ENCODE data around the gene SNRPA1.

Gene SNRPA1

DNA sequence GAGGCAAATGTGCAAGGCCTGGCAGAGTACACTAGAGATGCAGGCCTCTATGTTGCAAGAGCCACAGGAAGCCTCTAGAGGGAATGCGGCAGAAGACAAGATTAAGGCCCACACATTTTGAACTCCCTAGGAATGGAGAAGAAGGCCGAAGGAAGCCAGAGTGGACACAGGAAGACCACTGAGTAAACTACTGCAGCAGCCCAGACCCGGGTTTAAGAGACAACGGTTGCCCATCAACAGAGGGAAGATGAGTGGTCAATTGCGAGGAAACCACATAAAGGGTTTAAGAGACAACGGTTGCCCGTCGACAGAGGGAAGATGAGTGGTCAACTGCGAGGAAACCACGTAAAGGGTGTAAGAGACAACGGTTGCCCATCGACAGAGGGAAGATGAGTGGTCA is 57.8 kb downstream of the SNRPA1 start:
- DNase-seq: no peak

DNA sequence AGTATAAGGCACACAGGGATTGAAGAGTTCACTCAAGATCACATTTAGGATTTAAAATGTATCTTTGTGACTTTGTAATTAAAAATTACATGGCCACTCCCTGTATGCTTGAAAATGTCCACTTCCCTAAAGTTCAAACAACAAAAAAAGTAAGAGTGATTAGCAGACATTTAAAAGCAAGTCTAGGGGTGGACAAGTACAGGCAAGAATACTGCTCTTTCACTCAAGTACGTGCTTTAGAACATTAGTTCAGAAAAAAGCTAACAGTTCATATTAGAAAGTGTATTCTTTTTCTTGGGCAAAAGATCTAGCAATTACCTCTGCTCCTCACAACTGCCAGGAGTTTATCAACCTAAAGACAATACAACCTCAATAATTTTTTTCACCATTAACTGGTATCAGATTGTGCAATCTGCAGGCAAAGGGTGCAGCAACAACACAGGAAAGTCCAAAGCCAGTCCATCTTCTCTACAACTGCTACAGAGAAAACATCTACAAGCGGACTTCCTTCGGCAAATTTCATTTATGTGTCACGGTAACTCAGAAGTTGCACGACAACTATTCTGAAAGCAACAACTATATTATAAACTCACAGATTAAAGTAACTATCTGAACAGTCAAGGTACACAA is 61.3 kb downstream of the SNRPA1 start:
- DNase-seq: no peak

DNA sequence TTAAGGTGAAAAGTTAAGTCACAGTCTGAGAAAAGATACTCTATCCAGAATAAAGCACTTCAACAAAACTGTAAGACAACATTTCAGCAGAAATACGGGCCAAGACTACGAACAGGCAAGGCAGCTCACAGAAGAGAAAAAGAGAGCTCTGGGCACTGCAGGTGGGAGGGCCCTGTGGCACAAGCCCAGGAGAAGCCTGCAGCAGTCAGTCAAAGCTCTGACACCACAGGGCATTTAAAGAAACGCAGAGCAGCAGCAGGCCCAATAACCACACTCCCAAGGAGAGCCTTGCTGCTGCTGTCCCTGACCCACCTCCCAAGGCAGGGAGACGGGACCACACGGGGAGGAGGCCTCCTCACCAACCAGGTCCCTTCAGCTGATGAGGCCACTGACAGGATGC is 62.4 kb downstream of the SNRPA1 start:
- no peak for DNase-seq
